Measurements from ENCODE around the gene TMEM250. TPM values are rescaled to one million over a fixed set of nuclear protein-coding genes. Genes with fewer than 3 reads are reported as not detected.

TMEM250 gene
- total RNA-seq, 1 experiment from 2014 or later, result 37.5 TPM

GRCh38 chr9:136103651-136104487, 14.8 kb downstream of the TMEM250 start:
- no peaks in the 10 kb centered on the region for H3K9me2 ChIP-seq (ENCODE audit: insufficient read depth)
- TF ChIP-seq RAD21 (IDR thresholded peaks at IDR 0.05; ENCODE audit: low read depth), result no peak
- TF ChIP-seq POLR2AphosphoS5 (IDR thresholded peaks at IDR 0.05; ENCODE audit: low read depth, low read length), result no peak
- no peak for TF ChIP-seq YY1 (IDR thresholded peaks at IDR 0.05; ENCODE audit: extremely low read depth, insufficient replicate concordance, low read depth, low read length)
- no peak for TF ChIP-seq ZFX (IDR thresholded peaks at IDR 0.05)
- TF ChIP-seq CTCF (IDR thresholded peaks at IDR 0.05 in 2 of 3, conservative IDR thresholded peaks at IDR 0.05 in 1 of 3; ENCODE audit: borderline replicate concordance in 1 of 3, insufficient read depth in 1 of 3, low read depth in 2 of 3, low read length in 2 of 3), result no peak
- TF ChIP-seq MAX (IDR thresholded peaks at IDR 0.05), result no peak
- no peak for TF ChIP-seq FOSL1 (IDR thresholded peaks at IDR 0.05; ENCODE audit: low read depth)
- TF ChIP-seq ZBTB33 (IDR thresholded peaks at IDR 0.05; ENCODE audit: extremely low read depth, insufficient replicate concordance, low read length), result no peak
- TF ChIP-seq SP1 (IDR thresholded peaks at IDR 0.05; ENCODE audit: low read depth), result no peak
- TF ChIP-seq EZH2phosphoT487 (IDR thresholded peaks at IDR 0.05; ENCODE audit: borderline replicate concordance), result no peak
- TF ChIP-seq EZH2 (IDR thresholded peaks at IDR 0.05), result no peak
- no peak for TF ChIP-seq JUND (IDR thresholded peaks at IDR 0.05)
- TF ChIP-seq EGR1 (IDR thresholded peaks at IDR 0.05; ENCODE audit: low read depth), result no peak
- no peak for TF ChIP-seq TCF7L2 (IDR thresholded peaks at IDR 0.05; ENCODE audit: borderline replicate concordance, extremely low read depth, insufficient read depth, insufficient read length)
- no peak for TF ChIP-seq ELF1 (IDR thresholded peaks at IDR 0.05; ENCODE audit: borderline replicate concordance, low read depth)
- no peak for TF ChIP-seq POLR2A (IDR thresholded peaks at IDR 0.05; ENCODE audit: borderline replicate concordance, extremely low read depth, insufficient read depth, insufficient read length)
- TF ChIP-seq ATF3 (IDR thresholded peaks at IDR 0.05), result no peak
- TF ChIP-seq CBX3 (IDR thresholded peaks at IDR 0.05; ENCODE audit: low read depth), result no peak

More at GRCh38 chr9:136103651-136104487, 14.8 kb downstream of the TMEM250 start:
- ATAC-seq (no peak), DNase-seq (ENCODE audit: low read depth, low spot score) (no peak)
- Histone ChIP-seq H4K20me1 (ENCODE audit: insufficient read depth) (no peaks in the 10 kb centered on the region), H3K36me3 (ENCODE audit: control insufficient read depth in 1 of 2, insufficient read depth in 2 of 2, low read length in 2 of 2) (no peaks in the 10 kb centered on the region), H3K4me3 (replicated peaks in 1 of 2; ENCODE audit: low read depth in 1 of 2, low read length in 2 of 2) (no peak overlapping the region), H3K79me2 (ENCODE audit: insufficient read depth, low read length) (no peaks in the 10 kb centered on the region), H3K27ac (ENCODE audit: low read depth, low read length) (no peak overlapping the region), H3K9me3 (ENCODE audit: control insufficient read depth in 1 of 2, insufficient read depth in 1 of 2, low read depth in 1 of 2, low read length in 2 of 2) (no peaks in the 10 kb centered on the region), H3K9ac (ENCODE audit: low read length) (no peak overlapping the region), H3K27me3 (ENCODE audit: insufficient read depth, low read length) (no peaks in the 10 kb centered on the region), H3K4me1 (ENCODE audit: control insufficient read depth in 1 of 2, insufficient read depth in 2 of 2, low read length in 2 of 2) (peaks cover 33 to 37% of the 10 kb centered on the region in 2 experiments), H3K4me2 (ENCODE audit: low read length) (no peak overlapping the region), H2AFZ (ENCODE audit: low read depth, low read length, poor library complexity, severe bottlenecking) (no peak overlapping the region)
- intact Hi-C loops (cut with micrococcal nuclease), result no loop called here
- CTCF ChIA-PET, result no interaction called here
- BruUV-seq (replicated peaks), result no TSS peak
- RAD21 ChIA-PET (ENCODE audit: low non-redundant PET in 1 of 2, low total read pairs in 2 of 2, uncharacterized antibody in 2 of 2, unreplicated experiment in 2 of 2), result no interaction called here
- POLR2A ChIA-PET, result no interaction called here
